ENCODE results near the gene TMEM82. TPM values are rescaled to one million over a fixed set of nuclear protein-coding genes. Genes with fewer than 3 reads are reported as not detected.
A peak's percentile ranks its signal among the peaks of the same experiment; 100 is the strongest.

TMEM82 gene
- total and polyA plus RNA-seq, 2 experiments from 2014 or later = 0.42 TPM; not detected in 1

GRCh38 chr1:15712168-15712567, 30.1 kb upstream of the TMEM82 start (continued):
- TF ChIP-seq ZNF462 (CRISPR knock-in tag; IDR thresholded peaks at IDR 0.05) (no peak), EZH2phosphoT487 (IDR thresholded peaks at IDR 0.05; ENCODE audit: unreplicated experiment) (no peak), ETS1 (IDR thresholded peaks at IDR 0.05) (no peak), ZNF114 (CRISPR knock-in tag; IDR thresholded peaks at IDR 0.05) (no peak), POLR2AphosphoS5 (IDR thresholded peaks at IDR 0.05; ENCODE audit: low read depth) (no peak), CREB1 (CRISPR knock-in tag; IDR thresholded peaks at IDR 0.05; ENCODE audit: low read depth) (no peak)

- peaks cover 4% of the 10 kb centered on the region for H3K27me3 Mint-ChIP-seq (ENCODE audit: insufficient read depth, low read depth, poor library complexity)
- no peak overlapping the region for H3K4me2 ChIP-seq
- 0 out of 2 replicates have a peak, but pooled peaks cover 4% of the 10 kb centered on the region for H3F3A ChIP-seq (replicated peaks; ENCODE audit: low read depth)
- no peak overlapping the region for H3K27ac ChIP-seq (ENCODE audit: low read depth)
- H4K20me1 ChIP-seq (replicated peaks; ENCODE audit: insufficient read depth) = peaks cover 13% of the 10 kb centered on the region
- H2AFZ ChIP-seq = no peak overlapping the region
- no peaks in the 10 kb centered on the region for H3K4me1 ChIP-seq (ENCODE audit: insufficient read depth)
- DNase-seq (ENCODE audit: low spot score) = no peak
- peak overlapping the region; percentile 78; the same call in 1 of the 2 replicates for H3K27ac Mint-ChIP-seq
- H3K27me3 ChIP-seq (ENCODE audit: insufficient read depth) = no peaks in the 10 kb centered on the region
- H3K9me2 ChIP-seq (ENCODE audit: insufficient read depth) = no peaks in the 10 kb centered on the region
- H3K79me2 ChIP-seq (replicated peaks; ENCODE audit: insufficient read depth) = peaks cover 7% of the 10 kb centered on the region; the same call in 1 of the 2 replicates
- no peak for ATAC-seq
- no peaks in the 10 kb centered on the region for H3K4me1 Mint-ChIP-seq
- no peak overlapping the region for H3K4me3 Mint-ChIP-seq
- H3K9me3 Mint-ChIP-seq = no peaks in the 10 kb centered on the region
- H3K4me3 ChIP-seq = no peak overlapping the region
- no peaks in the 10 kb centered on the region for H3K36me3 ChIP-seq (ENCODE audit: insufficient read depth)
- peaks cover 26% of the 10 kb centered on the region for H3K36me3 Mint-ChIP-seq (ENCODE audit: low read depth)
- TF ChIP-seq STAT1 (IDR thresholded peaks at IDR 0.05; ENCODE audit: unreplicated experiment) = no peak
- no peak for TF ChIP-seq REST (IDR thresholded peaks at IDR 0.05; ENCODE audit: unreplicated experiment)
- no peak for TF ChIP-seq CTCF (conservative IDR thresholded peaks at IDR 0.05; ENCODE audit: low read depth in 2 of 2)
Measured at GRCh38 chr1:15714406-15715136, 27.7 kb upstream of the TMEM82 start.

All from GM23338 (cell line).